ENCODE results near the gene GNB5.

The GNB5 gene

GRCh38 chr15:52207191-52207590 is 16.0 kb upstream of the GNB5 start:
- no peak for DNase-seq (ENCODE audit: low read depth, low spot score)

DNA sequence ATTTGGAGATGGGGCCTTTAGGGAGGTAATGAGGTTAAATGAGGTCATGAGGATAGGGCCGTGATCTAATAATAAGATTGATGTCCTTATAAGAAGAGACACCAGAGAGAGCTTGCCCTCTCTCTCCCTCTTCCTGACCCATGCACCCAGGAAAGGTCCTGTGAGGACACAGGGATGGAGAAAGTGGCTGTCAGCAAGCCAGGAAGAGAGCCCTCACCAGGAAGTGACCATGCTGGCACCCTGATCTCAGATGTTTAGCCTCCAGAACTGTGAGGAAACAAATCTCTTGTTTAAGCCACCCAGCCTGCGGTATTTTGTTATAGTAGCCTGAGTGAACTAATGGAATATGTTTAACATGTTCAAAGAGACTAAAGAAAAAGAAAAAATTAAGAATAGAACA is 15.3 kb upstream of the GNB5 start:
- DNase-seq (ENCODE audit: low read depth, low spot score) = no peak

GRCh38 chr15:52204657-52205056 is 13.5 kb upstream of the GNB5 start:
- DNase-seq (ENCODE audit: low read depth, low spot score) = no peak

- no peak for DNase-seq (ENCODE audit: low read depth, low spot score)
These were observed 9.7 kb upstream of the GNB5 start for GRCh38 chr15:52200831-52201365.

GRCh38 chr15:52199271-52199670 is 8.1 kb upstream of the GNB5 start:
- no peak for DNase-seq (ENCODE audit: low read depth, low spot score)

DNA sequence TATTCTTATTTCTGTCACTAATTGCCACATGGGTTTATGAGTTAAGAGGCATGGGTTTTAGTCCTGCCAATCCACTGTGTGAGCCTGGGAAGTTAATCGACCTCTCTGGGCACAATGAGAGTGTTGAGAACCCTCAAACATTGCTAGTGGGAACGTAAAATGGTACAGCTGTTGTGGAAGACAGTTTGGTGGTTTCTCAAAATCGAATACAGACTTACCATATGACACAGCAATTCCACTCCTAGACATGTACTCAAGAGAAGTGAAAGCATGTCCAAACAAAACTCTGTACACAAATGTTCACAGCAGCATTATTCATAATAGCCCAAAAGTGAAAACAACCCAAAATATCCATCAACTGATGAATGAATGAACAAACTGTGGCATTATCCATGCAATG is 5.7 kb upstream of the GNB5 start:
- DNase-seq (ENCODE audit: low read depth, low spot score) = no peak

DNA sequence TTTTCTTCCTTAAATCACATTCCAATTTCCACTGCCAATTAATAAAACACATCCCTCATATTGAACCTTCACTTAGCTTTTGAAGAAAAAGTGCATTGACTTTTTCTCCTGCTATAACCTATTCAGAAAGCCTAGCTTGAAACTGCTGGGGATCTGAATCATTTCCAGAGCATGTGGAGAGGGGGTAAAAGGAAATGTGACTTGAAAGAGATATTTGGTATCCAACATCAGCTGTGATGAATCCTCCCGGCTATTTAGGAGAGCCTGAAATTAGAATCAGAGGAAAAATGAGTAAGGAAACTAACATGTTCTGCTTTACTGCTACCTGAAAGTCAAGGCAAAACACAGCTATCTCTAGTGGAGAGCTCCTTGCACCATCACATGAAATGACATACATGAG is 2.6 kb upstream of the GNB5 start:
- DNase-seq (ENCODE audit: low read depth, low spot score) = no peak

- no peak for DNase-seq (ENCODE audit: low read depth, low spot score)
These were observed 2.1 kb upstream of the GNB5 start for GRCh38 chr15:52193321-52193720.

GRCh38 chr15:52186651-52187486 is 4.3 kb downstream of the GNB5 start:
- DNase-seq (ENCODE audit: low read depth, low spot score) = no peak

- no peak for DNase-seq (ENCODE audit: low read depth, low spot score)
These were observed 6.0 kb downstream of the GNB5 start for GRCh38 chr15:52185151-52185561.

DNA sequence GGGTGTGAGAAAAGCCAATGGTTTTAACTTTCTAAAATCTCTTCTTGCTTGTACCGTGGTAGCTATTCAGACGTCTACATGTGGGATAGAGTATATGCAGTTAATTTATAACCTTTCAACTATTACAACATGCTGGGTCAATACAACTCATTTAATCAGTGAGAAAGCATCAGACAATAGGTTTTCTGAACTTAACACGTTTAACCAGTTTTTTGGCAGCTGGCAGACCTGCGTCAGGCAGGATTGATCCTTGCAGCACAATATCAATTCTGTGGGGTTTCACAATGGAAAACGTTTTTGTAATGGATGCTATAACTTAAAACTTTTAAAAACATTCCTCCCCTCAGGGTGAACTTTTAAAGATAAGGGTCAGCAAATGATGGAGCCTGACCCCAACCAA is 6.5 kb downstream of the GNB5 start:
- DNase-seq (ENCODE audit: low read depth, low spot score) = no peak

DNA sequence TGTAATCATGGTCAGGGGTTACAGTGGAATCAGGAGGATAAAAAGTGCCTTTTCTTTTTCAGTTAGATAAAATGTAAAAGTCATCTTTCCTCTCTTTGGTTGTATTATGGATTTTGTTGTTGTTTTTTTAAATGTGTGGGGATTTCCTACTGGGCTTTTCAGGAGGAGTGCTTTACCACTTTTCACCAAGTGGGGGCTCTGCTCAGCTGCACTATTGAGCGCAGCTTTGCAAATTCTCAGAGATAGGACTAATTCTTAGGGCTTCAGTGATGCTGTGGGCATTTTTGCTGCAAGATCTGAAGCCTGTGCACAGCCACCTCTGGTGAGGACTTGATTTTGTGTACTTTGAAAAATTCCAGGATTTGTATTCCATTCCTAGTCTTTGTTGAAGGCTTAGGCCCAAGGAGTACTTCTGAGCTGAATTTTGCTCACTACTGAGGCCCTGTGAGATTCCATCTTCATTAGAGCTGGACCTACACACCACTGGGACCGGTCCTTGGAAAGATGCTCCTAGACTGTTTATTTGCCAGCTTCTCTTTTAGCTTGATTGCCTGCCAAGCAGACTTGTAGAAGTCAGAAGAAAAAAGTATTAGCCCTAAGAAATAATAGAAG is 7.5 kb downstream of the GNB5 start:
- peak; percentile 51 for DNase-seq (ENCODE audit: low read depth, low spot score)

- DNase-seq (ENCODE audit: low read depth, low spot score) = no peak
These were observed 9.0 kb downstream of the GNB5 start for GRCh38 chr15:52181938-52182780.

DNA sequence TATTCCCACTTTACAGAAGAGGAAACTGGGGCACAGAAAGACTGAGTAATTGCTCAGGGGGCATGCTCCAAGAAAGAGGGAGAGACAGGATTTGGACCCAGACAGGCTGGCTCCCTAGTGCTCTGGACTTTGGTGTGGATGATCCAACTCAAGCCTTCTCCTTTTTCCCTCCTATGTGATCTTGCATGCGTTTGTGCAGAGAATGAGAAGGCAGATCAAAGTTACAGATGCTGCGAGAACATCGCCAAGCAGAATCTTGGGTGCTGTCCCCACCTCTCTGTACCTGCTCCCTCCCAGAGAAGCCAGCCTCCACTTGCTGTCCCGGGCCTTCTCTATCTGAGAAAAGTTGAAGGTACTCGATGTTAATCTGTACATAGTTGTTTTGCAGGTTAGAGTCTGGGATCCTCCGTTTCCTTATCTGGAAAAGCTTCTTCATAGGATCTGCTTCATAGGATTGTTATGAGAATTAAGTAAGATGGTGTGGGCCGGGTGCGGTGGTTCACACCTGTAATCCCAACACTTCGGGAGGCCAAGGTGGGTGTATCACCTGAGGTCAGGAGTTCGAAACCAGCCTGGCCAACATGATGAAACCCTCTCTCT is 10.2 kb downstream of the GNB5 start:
- no peak for DNase-seq (ENCODE audit: low read depth, low spot score)

GRCh38 chr15:52180196-52180835 is 10.9 kb downstream of the GNB5 start:
- DNase-seq (ENCODE audit: low read depth, low spot score) = no peak

DNA sequence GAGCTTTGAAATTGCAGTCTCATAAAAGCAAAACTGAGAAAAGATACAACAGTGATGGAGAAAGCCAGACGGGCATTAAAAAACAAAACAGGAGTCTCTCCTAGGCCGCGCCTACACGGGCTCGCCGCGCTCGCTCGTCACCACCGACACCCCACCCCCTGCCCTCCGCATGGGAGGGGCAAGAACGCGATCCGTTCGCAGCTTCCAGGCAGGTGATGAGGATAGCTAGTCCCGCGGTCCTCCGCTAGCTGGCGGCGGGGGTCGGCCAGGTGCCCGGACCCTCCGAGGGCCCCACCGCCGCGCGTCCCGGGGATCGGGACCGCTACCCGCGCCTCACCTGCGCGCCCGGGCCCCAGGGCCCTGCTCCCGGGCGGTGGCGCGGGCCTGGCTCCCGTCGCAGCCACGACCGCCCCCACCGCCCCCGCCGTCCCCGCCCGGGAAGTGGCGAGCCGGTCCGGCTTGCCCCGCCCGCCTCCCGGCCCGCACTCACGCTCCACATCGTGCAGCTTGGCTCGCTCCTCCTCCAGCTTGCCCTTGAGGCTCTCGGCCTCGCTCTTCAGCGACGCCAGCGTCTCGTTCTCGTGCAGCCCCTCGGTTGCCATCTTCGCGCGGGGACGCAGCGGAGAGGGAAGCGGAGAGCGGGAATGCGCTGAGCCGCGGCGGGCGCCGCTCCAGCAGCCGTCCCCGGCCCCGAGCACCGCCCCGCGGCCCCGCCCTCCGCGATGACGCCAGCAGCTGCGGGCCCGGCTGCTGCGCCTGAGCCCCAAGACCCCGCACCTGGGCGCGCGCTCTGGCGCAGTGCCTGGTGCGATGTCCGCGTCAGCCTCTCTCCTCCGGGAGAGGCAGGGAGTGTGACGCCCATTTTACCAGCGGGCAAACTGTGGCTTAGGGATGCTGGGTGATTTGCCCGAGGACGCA is 11.7 kb downstream of the GNB5 start:
- peak; percentile 92 for DNase-seq (ENCODE audit: low read depth, low spot score)

DNA sequence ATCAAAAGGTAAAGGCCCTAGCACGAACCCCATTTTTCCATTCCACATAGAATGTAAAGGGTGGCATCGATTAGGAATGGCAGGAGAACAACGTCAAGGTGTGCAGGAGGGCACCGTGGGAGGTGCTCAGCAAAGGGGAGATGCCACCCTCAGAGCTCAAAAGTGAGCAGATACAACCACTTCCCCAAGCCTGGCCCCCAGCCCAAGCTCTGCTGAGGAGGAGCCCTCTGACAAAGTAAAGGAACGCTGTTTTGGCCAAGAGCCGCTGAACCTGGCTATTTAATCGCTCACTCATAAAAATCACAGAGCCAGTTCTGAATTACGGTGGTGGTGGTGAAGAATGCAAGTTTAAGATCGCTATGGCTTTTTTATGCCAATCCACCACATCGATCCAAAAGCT is 12.4 kb downstream of the GNB5 start:
- no peak for DNase-seq (ENCODE audit: low read depth, low spot score)

- no peak for DNase-seq (ENCODE audit: low read depth, low spot score)
These were observed 18.3 kb downstream of the GNB5 start for GRCh38 chr15:52172869-52173268.

DNA sequence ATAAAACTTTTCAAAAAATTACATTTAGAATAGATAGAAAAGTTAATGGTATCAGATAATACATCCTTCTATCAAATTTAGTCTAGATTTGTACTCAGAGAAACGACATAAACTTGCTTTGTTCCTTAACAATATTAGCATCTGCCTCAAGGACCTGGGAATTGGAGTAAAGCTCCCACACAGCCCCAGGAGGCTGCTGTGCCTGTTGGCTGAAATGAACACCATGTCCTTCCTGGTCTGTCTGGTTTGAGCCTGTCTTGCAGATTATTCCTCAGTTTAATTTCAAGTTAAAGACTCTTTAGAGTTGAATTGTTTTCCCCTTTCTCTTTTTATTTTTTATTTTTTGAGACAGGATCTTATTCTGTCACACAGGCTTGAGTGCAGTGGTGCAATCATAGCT is 19.4 kb downstream of the GNB5 start:
- DNase-seq (ENCODE audit: low read depth, low spot score) = no peak

- DNase-seq (ENCODE audit: low read depth, low spot score) = peak; percentile 32
These were observed 19.8 kb downstream of the GNB5 start for GRCh38 chr15:52171386-52171785.

Measured in astrocyte of the hippocampus (primary cell).